AG08396 (cell line): ENCODE results near the gene MED25.

Experiments used
- DNase-seq: peaks from one replicate; pipeline ENCODE4 v3.0.0; 2012; ENCODE audit warnings: low spot score, mixed read lengths

Gene MED25

GRCh38 chr19:49858088-49858985 is 40.2 kb downstream of the MED25 start:
- no peak for DNase-seq

GRCh38 chr19:49859682-49860335 is 41.7 kb downstream of the MED25 start:
- DNase-seq, result no peak

- no peak for DNase-seq
Observed at GRCh38 chr19:49860336-49861102, 42.4 kb downstream of the MED25 start.

- no peak for DNase-seq
Observed at GRCh38 chr19:49861107-49861506, 43.0 kb downstream of the MED25 start.

- DNase-seq, result no peak
Observed at GRCh38 chr19:49861541-49862378, 43.7 kb downstream of the MED25 start.

- no peak for DNase-seq
Observed at GRCh38 chr19:49862391-49863253, 44.5 kb downstream of the MED25 start.

GRCh38 chr19:49863254-49863934 is 45.3 kb downstream of the MED25 start:
- DNase-seq, result no peak

- no peak for DNase-seq
Observed at GRCh38 chr19:49863935-49864320, 45.8 kb downstream of the MED25 start.

- no peak for DNase-seq
Observed at GRCh38 chr19:49864890-49865289, 46.8 kb downstream of the MED25 start.

- peak; percentile 93 for DNase-seq
Observed at GRCh38 chr19:49866933-49867782, 49.1 kb downstream of the MED25 start, which contains the start of gene PNKP. PNKP (minus strand) TSS chr19:49867576; CDS start chr19:49867204, 372 bp downstream.

- DNase-seq, result no peak
Observed at GRCh38 chr19:49869009-49869483, 51.0 kb downstream of the MED25 start.

- peak; percentile 97 for DNase-seq
Observed at GRCh38 chr19:49869484-49870308, 51.6 kb downstream of the MED25 start.

- no peak for DNase-seq
Observed at GRCh38 chr19:49870309-49870901, 52.3 kb downstream of the MED25 start.

- DNase-seq, result no peak
Observed at GRCh38 chr19:49871349-49871985, 53.4 kb downstream of the MED25 start.

- DNase-seq, result no peak
Observed at GRCh38 chr19:49872245-49873128, 54.4 kb downstream of the MED25 start.

GRCh38 chr19:49873129-49873521 is 55.0 kb downstream of the MED25 start:
- DNase-seq, result no peak
